Measurements from ENCODE around the gene OCA2.

The OCA2 gene

GRCh38 chr15:28101983-28102441 lies 2.9 kb upstream of the OCA2 start:
- peaks cover 17% of the 10 kb centered on the region for H3K4me1 ChIP-seq (ENCODE audit: control insufficient read depth, insufficient read depth, low read length)
- H3K9ac ChIP-seq (ENCODE audit: low read length in 2 of 2), result no peak overlapping the region
- no peak overlapping the region for H3K27ac ChIP-seq (ENCODE audit: low read length)
- no peaks in the 10 kb centered on the region for H3K36me3 ChIP-seq (ENCODE audit: control insufficient read depth in 2 of 2, insufficient read depth in 2 of 2, low read length in 2 of 2)
- peaks cover 45 to 60% of the 10 kb centered on the region in 2 donors for H3K27me3 ChIP-seq (ENCODE audit: control insufficient read depth in 1 of 2, insufficient read depth in 2 of 2, low read length in 2 of 2)
- no peak overlapping the region for H3K4me3 ChIP-seq (ENCODE audit: low read length in 2 of 2)
- H3K9me3 ChIP-seq (ENCODE audit: control insufficient read depth in 2 of 2, low read length in 2 of 2), result no peaks in the 10 kb centered on the region

DNA sequence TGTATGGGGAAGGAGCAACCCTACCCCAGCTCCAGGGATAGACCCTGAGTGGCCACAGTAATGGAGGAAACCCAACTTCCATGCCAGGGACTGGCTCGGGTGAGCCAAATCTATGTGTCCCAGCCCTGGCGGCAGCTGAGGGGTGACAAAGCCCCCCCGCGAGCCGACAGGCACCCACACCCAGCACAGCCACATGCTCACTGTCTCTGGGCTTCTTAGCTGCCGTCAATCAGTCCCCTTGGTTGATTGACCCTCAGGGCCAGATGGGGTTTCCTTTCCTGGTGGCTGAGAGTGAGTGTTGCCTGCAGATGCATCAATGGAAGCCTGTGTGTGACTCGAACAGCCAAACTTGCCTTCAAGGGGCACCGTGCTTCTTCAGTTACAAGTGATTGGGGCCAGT lies 2.1 kb upstream of the OCA2 start:
- Histone ChIP-seq H3K4me3 (ENCODE audit: low read length in 2 of 2) (no peak overlapping the region), H3K9ac (ENCODE audit: low read length in 2 of 2) (no peak overlapping the region), H3K36me3 (ENCODE audit: control insufficient read depth in 2 of 2, insufficient read depth in 2 of 2, low read length in 2 of 2) (no peaks in the 10 kb centered on the region), H3K4me1 (ENCODE audit: control insufficient read depth, insufficient read depth, low read length) (peaks cover 17% of the 10 kb centered on the region), H3K9me3 (ENCODE audit: control insufficient read depth in 2 of 2, low read length in 2 of 2) (no peaks in the 10 kb centered on the region), H3K27me3 (ENCODE audit: control insufficient read depth in 1 of 2, insufficient read depth in 2 of 2, low read length in 2 of 2) (peaks cover 46 to 60% of the 10 kb centered on the region in 2 donors), H3K27ac (ENCODE audit: low read length) (no peak overlapping the region)

DNA sequence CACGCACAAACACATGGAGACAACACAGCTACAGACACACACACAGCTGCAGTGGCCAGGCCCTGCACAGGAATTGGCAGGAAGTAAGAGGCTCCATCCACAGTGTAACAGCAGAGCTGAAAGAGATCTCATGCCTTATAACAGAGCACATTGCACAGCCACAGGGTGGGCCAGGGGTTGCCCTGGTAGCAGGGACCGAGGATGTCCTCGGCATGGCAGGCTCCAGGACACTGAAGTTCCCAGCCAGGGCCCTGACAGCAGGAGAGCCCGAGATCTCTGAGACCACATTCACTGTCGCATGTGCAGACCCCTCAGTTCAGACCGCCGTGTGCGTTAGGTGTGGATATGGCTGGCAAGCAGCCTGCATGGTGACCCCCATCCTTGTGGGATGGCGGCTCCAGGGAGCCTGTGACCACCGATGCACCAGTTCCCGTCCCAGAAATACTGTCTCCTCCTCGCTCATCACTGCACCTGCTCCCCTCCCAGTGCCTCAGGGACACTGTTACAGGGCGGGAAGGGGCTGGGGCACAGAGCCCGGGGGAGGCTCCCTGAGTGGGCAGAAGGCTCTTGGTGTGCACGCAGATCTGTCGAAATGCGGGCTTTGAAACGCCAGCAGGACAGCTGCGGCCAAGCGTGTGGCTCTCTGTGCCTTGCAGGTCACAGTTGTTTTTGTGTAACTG lies 1.5 kb upstream of the OCA2 start:
- H3K9ac ChIP-seq (ENCODE audit: low read length in 2 of 2), result no peak overlapping the region
- no peaks in the 10 kb centered on the region for H3K9me3 ChIP-seq (ENCODE audit: control insufficient read depth in 2 of 2, low read length in 2 of 2)
- H3K36me3 ChIP-seq (ENCODE audit: control insufficient read depth in 2 of 2, insufficient read depth in 2 of 2, low read length in 2 of 2), result no peaks in the 10 kb centered on the region
- no peak overlapping the region for H3K4me3 ChIP-seq (ENCODE audit: low read length in 2 of 2)
- no peak overlapping the region for H3K27ac ChIP-seq (ENCODE audit: low read length)
- peaks cover 19% of the 10 kb centered on the region for H3K4me1 ChIP-seq (ENCODE audit: control insufficient read depth, insufficient read depth, low read length)
- peaks cover 49 to 60% of the 10 kb centered on the region in 2 donors for H3K27me3 ChIP-seq (ENCODE audit: control insufficient read depth in 1 of 2, insufficient read depth in 2 of 2, low read length in 2 of 2)

DNA sequence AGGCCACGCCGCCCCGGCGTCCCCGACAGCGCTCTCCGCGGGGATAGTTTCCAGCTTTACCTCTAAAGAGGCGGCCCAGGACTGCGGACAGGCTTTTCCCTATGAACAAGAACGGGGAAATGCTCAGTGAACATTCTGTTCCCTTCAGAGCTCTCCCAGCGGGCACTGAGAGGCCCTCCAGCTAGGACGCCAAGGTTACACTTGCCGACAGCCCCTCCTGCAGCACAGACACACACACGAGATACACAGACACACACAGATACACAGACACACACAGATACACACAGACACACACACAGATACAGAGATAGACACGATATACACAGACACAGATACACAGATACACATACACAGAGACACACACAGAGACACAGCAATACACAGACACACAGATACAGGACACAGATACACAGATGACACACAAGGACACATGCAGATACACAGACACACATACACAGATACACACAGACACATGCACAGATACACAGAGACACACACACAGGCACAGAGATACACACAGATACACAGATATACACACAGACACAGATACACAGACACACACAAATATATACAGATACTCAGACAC lies 533 bp upstream of the OCA2 start:
- H3K27me3 ChIP-seq (ENCODE audit: control insufficient read depth in 1 of 2, insufficient read depth in 2 of 2, low read length in 2 of 2), result peaks cover 45 to 67% of the 10 kb centered on the region in 2 donors
- H3K4me1 ChIP-seq (ENCODE audit: control insufficient read depth, insufficient read depth, low read length), result peaks cover 27% of the 10 kb centered on the region
- H3K4me3 ChIP-seq (ENCODE audit: low read length in 2 of 2), result no peak overlapping the region

GRCh38 chr15:28098360-28098765 lies 752 bp downstream of the OCA2 start:
- peaks cover 54 to 73% of the 10 kb centered on the region in 2 donors for H3K27me3 ChIP-seq (ENCODE audit: control insufficient read depth in 1 of 2, insufficient read depth in 2 of 2, low read length in 2 of 2)
- no peak overlapping the region for H3K27ac ChIP-seq (ENCODE audit: low read length)
- no peaks in the 10 kb centered on the region for H3K36me3 ChIP-seq (ENCODE audit: control insufficient read depth in 2 of 2, insufficient read depth in 2 of 2, low read length in 2 of 2)
- no peak overlapping the region for H3K4me3 ChIP-seq (ENCODE audit: low read length in 2 of 2)
- peaks cover 30% of the 10 kb centered on the region for H3K4me1 ChIP-seq (ENCODE audit: control insufficient read depth, insufficient read depth, low read length)
- no peak overlapping the region for H3K9ac ChIP-seq (ENCODE audit: low read length in 2 of 2)
- H3K9me3 ChIP-seq (ENCODE audit: control insufficient read depth in 2 of 2, low read length in 2 of 2), result no peaks in the 10 kb centered on the region

More for the DNA sequence above, 533 bp upstream of the OCA2 start:
- H3K9ac ChIP-seq (ENCODE audit: low read length in 2 of 2), result no peak overlapping the region
- H3K36me3 ChIP-seq (ENCODE audit: control insufficient read depth in 2 of 2, insufficient read depth in 2 of 2, low read length in 2 of 2), result no peaks in the 10 kb centered on the region
- H3K9me3 ChIP-seq (ENCODE audit: control insufficient read depth in 2 of 2, low read length in 2 of 2), result no peaks in the 10 kb centered on the region
- no peak overlapping the region for H3K27ac ChIP-seq (ENCODE audit: low read length)

DNA sequence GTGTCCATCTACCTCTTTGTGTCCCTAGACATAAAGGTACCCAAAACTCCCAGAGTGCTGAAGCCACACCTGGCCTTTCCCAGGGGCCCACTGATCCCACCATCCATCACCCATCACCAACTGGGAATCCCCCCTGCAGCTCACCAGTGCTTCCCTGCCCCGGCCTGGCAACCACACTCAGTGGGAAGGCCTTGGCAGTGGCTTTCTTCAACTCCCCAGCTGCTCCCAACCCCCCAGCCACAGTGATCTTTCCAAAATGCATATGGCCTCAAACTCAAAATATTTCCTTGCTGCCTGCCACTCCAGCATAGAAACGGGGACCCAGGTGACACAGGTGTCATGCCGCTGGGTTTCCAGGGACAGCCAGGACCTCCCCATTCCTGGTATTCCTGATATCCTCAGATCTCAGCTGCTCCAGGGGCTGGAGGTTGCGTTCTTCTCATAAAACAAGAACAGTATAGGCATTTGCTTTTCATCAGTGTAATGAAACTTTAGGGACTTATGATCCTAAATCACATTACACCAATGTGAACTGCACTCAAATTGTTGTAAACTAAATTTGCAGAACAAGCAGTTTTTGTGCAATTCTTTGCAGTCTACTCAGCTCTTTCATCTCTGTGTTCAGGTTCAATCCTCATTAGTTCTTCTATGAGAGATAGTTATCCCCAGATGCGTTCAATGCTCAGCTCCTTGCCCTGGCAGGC lies 1.3 kb downstream of the OCA2 start:
- Histone ChIP-seq H3K4me1 (ENCODE audit: control insufficient read depth, insufficient read depth, low read length) (peaks cover 30% of the 10 kb centered on the region), H3K9ac (ENCODE audit: low read length in 2 of 2) (no peak overlapping the region), H3K27me3 (ENCODE audit: control insufficient read depth in 1 of 2, insufficient read depth in 2 of 2, low read length in 2 of 2) (peaks cover 54 to 72% of the 10 kb centered on the region in 2 donors), H3K4me3 (ENCODE audit: low read length in 2 of 2) (no peak overlapping the region), H3K36me3 (ENCODE audit: control insufficient read depth in 2 of 2, insufficient read depth in 2 of 2, low read length in 2 of 2) (no peaks in the 10 kb centered on the region), H3K9me3 (ENCODE audit: control insufficient read depth in 2 of 2, low read length in 2 of 2) (no peaks in the 10 kb centered on the region), H3K27ac (ENCODE audit: low read length) (no peak overlapping the region)

DNA sequence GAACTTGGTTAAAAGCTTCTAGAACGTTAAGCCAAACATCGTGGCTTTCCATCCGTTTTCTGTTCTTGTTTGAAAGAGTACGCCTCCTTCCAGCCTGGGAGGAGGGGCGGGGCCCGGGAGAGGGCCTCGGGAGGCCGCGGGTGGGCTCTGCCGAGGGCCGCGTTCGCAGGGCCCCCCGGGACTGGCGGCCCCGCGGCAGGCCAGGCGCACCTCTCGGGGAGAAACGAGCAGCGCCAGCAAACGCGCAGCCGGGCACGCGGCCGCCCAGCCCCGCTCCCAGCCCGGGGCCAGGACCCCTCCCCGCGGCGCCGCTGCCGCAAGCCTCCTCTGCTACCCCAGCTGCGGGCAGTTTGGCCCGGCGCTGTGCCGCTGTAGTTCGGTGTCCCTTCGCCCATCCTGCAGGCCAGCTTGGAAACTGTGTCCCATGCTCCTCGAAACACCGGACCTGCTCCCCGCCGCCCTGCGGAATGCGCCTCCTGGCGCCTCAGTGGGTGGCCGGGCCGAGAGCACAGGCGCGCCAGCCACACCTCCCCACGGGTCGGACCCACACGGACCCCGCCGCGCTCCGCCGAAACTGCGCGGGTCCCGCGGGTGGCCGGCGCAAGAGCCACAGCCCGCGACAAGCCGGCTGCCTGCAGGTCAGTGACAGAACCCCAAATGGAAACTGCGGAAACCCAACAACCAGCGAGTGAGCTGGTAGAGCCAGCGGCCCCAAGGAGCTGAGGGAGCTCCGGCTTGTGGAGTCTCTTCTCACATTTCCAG lies 2.3 kb downstream of the OCA2 start:
- no peaks in the 10 kb centered on the region for H3K9me3 ChIP-seq (ENCODE audit: control insufficient read depth in 2 of 2, low read length in 2 of 2)
- H3K4me1 ChIP-seq (ENCODE audit: control insufficient read depth, insufficient read depth, low read length), result peaks cover 30% of the 10 kb centered on the region
- no peak overlapping the region for H3K27ac ChIP-seq (ENCODE audit: low read length)
- H3K36me3 ChIP-seq (ENCODE audit: control insufficient read depth in 2 of 2, insufficient read depth in 2 of 2, low read length in 2 of 2), result no peaks in the 10 kb centered on the region
- H3K9ac ChIP-seq (ENCODE audit: low read length in 2 of 2), result peak overlapping the region in 1 of 2 donors; percentile 23
- peaks cover 54 to 77% of the 10 kb centered on the region in 2 donors for H3K27me3 ChIP-seq (ENCODE audit: control insufficient read depth in 1 of 2, insufficient read depth in 2 of 2, low read length in 2 of 2)
- peak overlapping the region; percentile 74 to 79 for H3K4me3 ChIP-seq (ENCODE audit: low read length in 2 of 2)

GRCh38 chr15:28096411-28096669 lies 2.8 kb downstream of the OCA2 start:
- no peak overlapping the region for H3K27ac ChIP-seq (ENCODE audit: low read length)
- H3K27me3 ChIP-seq (ENCODE audit: control insufficient read depth in 1 of 2, insufficient read depth in 2 of 2, low read length in 2 of 2), result peaks cover 54 to 77% of the 10 kb centered on the region in 2 donors
- H3K4me1 ChIP-seq (ENCODE audit: control insufficient read depth, insufficient read depth, low read length), result peaks cover 30% of the 10 kb centered on the region
- H3K4me3 ChIP-seq (ENCODE audit: low read length in 2 of 2), result peak overlapping the region; percentile 74 to 79
- peaks cover 0 to 3% of the 10 kb centered on the region in 2 donors for H3K9me3 ChIP-seq (ENCODE audit: control insufficient read depth in 2 of 2, low read length in 2 of 2)
- no peaks in the 10 kb centered on the region for H3K36me3 ChIP-seq (ENCODE audit: control insufficient read depth in 2 of 2, insufficient read depth in 2 of 2, low read length in 2 of 2)
- peak overlapping the region in 1 of 2 donors; percentile 23 for H3K9ac ChIP-seq (ENCODE audit: low read length in 2 of 2)

- peak overlapping the region in 1 of 2 donors; percentile 74 for H3K4me3 ChIP-seq (ENCODE audit: low read length in 2 of 2)
- no peaks in the 10 kb centered on the region for H3K36me3 ChIP-seq (ENCODE audit: control insufficient read depth in 2 of 2, insufficient read depth in 2 of 2, low read length in 2 of 2)
- H3K4me1 ChIP-seq (ENCODE audit: control insufficient read depth, insufficient read depth, low read length), result peaks cover 30% of the 10 kb centered on the region
- H3K9ac ChIP-seq (ENCODE audit: low read length in 2 of 2), result no peak overlapping the region
- peaks cover 43 to 69% of the 10 kb centered on the region in 2 donors for H3K27me3 ChIP-seq (ENCODE audit: control insufficient read depth in 1 of 2, insufficient read depth in 2 of 2, low read length in 2 of 2)
- H3K27ac ChIP-seq (ENCODE audit: low read length), result no peak overlapping the region
- H3K9me3 ChIP-seq (ENCODE audit: control insufficient read depth in 2 of 2, low read length in 2 of 2), result peaks cover under 1 to 5% of the 10 kb centered on the region in 2 donors
Observed at GRCh38 chr15:28094732-28095521, 4.2 kb downstream of the OCA2 start.
